C4-2B (cell line): ENCODE measurements around the gene CNTN5.

Experiments used
- ZFX ChIP-seq: fragments of 450-650 bp; IDR thresholded peaks from 2 replicates; pipeline ENCODE4 v1.6.1; 2017
- TF ChIP-seq, protein P1 (sequence below): fragments of 450-650 bp; conservative IDR thresholded peaks from 2 replicates; pipeline ENCODE4 v1.5.1; 2017; ENCODE audit warnings: mild to moderate bottlenecking

DNA sequence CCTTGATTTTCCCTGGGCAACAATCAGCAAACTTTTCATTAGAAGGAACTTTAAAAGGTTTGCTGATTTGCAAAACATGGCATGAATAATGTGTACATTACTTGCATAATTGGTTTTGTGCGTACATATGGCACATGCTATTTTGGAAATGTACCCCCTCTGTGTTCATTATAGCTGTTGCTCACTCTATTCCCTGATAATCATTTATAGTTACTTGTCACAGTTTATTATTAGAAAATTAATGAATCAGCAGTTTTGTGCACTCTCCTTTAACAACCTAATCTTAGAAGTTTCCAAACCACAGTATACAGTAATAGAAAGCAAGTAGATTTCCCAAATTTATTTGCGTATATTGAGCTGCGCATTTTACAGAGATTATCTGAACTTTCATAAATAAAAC, 389.9 kb downstream of the CNTN5 start:
- TF ChIP-seq, protein P1, sequence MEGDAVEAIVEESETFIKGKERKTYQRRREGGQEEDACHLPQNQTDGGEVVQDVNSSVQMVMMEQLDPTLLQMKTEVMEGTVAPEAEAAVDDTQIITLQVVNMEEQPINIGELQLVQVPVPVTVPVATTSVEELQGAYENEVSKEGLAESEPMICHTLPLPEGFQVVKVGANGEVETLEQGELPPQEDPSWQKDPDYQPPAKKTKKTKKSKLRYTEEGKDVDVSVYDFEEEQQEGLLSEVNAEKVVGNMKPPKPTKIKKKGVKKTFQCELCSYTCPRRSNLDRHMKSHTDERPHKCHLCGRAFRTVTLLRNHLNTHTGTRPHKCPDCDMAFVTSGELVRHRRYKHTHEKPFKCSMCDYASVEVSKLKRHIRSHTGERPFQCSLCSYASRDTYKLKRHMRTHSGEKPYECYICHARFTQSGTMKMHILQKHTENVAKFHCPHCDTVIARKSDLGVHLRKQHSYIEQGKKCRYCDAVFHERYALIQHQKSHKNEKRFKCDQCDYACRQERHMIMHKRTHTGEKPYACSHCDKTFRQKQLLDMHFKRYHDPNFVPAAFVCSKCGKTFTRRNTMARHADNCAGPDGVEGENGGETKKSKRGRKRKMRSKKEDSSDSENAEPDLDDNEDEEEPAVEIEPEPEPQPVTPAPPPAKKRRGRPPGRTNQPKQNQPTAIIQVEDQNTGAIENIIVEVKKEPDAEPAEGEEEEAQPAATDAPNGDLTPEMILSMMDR, result no peak
- no peak for TF ChIP-seq ZFX
